GM21529 (cell line): ENCODE data around the gene CAVIN3.
A peak's percentile ranks its signal among the peaks of the same experiment; 100 is the strongest.
"Not testable (repeated sequence)": the region's sequence is repeated elsewhere in the genome, so short reads cannot be mapped to it uniquely, and the experiment has no call there.

Source experiments
- ATAC-seq: cut with Tn5 transposase; IDR thresholded peaks from one replicate; pipeline ENCODE4 v1.9.1; 2021; ENCODE audit not compliant: unreplicated experiment

CAVIN3 gene

GRCh38 chr11:6326303-6326702 is 6.0 kb upstream of the CAVIN3 start:
- no peak for ATAC-seq

DNA sequence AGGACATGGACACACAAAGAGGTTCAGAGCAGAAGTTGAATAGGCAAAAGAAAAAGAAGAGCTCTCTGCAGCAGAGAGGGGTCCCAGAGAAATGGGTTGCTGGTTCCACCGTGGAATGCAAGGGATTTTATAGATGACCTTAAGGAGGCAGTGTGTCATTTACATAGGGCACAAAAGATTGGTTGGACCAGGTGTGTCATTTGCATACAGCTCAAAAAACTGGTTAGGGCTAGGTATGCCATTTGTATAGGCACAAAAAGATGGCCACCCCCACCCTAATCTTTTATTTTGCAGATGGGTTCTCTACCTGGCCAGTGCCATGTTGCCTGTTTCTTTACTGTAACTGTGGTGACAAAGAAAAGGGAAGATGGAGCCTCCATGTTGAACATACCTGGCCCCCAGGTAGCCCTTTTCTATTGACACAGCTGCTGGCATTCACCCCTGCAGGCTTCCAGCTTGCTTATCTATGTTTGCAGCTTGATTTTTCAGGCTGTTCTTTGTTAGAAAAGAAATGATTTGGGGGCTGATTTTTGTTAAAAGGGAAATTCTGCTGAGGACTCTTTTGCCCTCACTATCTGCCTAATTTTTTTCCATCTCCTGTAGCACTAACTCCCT is 3.1 kb upstream of the CAVIN3 start:
- no peak for ATAC-seq

GRCh38 chr11:6321961-6322362 is 1.7 kb upstream of the CAVIN3 start:
- no peak for ATAC-seq

DNA sequence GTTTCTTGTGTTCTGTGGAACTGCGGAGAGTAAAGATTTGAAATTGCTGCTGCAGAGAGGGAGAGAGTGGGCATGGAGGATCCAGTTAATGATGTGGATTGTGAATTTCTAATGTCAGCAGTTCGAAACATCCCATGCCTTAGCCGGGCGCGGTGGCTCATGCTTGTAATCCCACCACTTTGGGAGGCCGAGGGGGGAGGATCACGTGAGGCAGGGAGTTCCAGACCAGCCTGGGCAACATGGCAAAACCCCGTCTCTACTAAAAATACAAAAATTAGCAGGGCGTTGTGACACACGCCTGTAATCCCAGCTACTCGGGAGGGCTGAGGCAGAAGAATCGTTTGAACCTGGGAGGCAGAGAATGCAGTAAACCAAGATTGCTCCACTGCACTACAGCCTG is 1.1 kb upstream of the CAVIN3 start:
- no peak for ATAC-seq

GRCh38 chr11:6319704-6320410 is 444 bp downstream of the CAVIN3 start:
- peak; percentile 42 for ATAC-seq

DNA sequence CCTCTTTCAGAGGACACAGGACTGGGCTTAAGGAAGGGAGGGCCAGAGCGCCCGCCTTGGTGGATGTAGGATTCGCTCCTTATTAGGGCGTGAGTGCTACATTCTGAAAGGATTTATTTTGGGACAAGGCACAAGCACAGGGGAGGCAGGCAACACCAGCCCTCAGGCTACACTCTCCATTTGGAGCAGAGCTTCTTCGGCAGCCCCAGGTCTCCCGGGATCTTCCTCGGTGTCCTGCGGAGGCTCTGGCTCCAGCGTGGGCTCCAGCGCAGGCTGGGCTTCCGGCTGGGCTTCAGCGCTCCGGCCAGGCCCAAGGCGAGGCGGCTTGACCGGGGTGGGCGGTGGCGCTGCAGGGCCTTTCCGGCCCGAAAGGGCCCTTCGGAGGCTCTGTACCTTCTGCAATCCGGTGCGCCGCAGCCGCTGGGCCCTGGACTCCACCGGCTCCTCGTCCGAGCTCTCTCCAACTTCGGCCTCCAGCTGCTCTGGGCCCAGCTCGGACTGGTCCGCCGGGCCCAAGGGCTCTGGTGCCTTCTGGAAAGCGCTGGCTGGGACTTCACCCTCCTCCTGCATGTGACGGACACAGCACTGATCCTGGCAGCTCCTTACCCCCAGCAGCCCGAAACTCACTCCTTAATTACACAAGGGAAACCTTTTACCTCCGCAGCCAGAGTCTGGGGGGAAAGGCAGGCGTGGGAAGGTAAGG is 1.1 kb downstream of the CAVIN3 start:
- ATAC-seq, result no peak

GRCh38 chr11:6318204-6318603 is 2.1 kb downstream of the CAVIN3 start:
- no peak for ATAC-seq

DNA sequence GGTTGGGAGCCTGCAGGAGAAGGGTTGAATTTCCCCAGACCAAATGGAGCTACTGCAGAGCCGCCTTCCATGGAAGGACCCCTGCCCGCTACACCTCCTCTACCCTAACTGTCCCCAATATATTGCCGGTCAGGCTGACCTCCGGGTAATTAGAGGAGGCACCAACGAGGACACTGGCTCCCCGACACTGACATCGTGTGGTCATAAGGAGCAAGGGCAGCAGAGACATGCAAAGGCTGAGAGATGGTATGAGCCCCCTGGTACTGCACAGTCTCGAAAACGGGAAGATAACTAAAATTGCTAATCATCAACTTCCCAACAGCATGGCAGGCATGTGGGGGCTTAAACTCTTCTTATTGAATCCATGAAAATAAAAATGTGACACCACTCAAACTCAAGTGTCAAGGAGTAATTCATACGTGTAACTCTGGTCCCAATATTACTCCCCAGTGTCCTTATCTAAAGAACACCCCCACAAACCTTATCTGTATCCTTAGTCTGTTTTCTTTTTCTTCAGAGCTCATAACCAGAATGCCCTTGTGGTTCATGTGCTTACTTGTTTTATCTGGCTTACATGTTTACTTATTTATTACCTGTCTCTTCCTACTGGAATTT is 4.4 kb downstream of the CAVIN3 start:
- peak; percentile 56 for ATAC-seq

GRCh38 chr11:6312106-6312505 is 8.2 kb downstream of the CAVIN3 start:
- ATAC-seq, result no peak

DNA sequence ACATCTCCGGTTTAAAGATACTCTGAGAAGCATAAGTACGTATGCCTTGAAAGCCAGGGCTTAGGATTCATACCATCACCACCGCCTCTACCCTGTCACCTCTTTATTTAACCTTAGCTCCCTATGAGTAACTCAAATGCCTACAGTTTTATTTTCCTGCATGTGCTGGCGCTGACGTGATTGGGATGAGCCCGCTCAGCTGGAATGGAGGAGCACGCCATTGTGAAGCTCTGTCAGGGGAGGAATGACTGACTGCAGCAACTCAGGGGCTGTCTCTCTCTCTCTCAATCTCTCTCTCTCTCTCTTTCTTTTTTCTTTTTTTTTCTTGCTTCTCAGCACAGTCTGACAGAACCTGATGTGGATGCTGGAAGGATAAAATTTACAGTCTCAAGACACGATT is 12.4 kb downstream of the CAVIN3 start:
- no peak for ATAC-seq

DNA sequence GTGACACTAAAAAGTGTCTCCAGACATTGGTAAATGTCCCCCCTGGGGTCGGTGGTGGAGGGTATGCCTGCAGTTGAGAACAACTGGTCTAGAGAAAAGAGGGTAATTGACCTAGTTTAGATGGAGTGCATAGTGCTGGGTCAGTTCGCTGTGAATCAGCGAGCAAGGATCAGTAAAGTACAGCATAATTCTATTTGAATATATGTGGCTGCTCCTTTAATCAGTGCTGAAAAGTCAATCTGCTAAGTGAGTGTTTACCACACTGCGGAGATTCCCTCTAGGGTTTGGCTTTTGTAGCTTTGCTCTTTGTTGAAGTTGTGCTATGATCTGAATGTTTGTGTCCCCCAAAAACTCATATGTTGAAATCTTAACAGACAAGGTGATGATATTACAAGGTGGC is 15.0 kb downstream of the CAVIN3 start:
- no peak for ATAC-seq

- no peak for ATAC-seq
Observed at GRCh38 chr11:6303661-6304060, 16.6 kb downstream of the CAVIN3 start.

- ATAC-seq, result no peak
Observed at GRCh38 chr11:6301096-6301495, 19.2 kb downstream of the CAVIN3 start.

GRCh38 chr11:6300325-6300724 is 20.0 kb downstream of the CAVIN3 start:
- ATAC-seq, result no peak

GRCh38 chr11:6298605-6299004 is 21.7 kb downstream of the CAVIN3 start:
- peak; percentile 90 for ATAC-seq

DNA sequence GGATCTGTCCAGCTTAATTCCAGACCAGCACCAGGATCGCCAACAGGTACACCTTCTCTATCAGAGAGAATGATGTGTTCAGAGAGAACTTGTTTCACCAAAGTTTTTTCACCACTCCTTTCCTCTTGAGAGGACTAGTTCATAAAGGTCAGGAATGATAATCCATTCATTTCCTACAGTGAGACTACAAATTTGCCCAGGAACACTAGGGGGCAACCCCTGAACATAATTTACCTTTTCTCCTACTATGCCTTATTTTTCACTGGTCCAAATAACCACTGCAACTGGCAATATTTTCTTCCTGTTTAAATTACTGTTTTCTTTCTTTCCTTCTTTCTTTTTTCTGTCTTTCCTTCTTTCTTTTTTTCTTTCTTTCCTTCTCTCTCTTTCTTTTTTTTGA is 22.5 kb downstream of the CAVIN3 start:
- no peak for ATAC-seq

GRCh38 chr11:6285019-6285418 is 35.3 kb downstream of the CAVIN3 start:
- ATAC-seq, result no peak

- ATAC-seq, result no peak
Observed at GRCh38 chr11:6284250-6284649, 36.1 kb downstream of the CAVIN3 start.

GRCh38 chr11:6283453-6284023 is 36.8 kb downstream of the CAVIN3 start:
- ATAC-seq, result no peak

DNA sequence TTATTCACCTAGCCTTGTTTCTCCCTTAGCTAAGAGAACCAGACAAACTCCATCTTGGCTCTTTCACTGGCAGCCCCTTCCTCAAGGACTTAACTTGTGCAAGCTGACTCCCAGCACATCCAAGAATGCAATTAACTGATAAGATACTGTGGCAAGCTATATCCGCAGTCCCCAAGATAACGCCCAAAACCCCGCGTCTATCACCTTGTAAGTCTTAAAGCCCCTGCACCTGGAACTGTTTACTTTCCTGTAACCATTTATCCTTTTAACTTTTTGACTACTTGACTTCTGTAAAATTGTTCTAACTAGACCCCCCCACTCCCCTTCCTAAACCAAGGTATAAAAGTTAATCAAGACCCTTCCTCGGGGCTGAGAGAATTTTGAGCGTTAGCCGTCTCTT is 39.5 kb downstream of the CAVIN3 start:
- ATAC-seq, result not testable (repeated sequence)

DNA sequence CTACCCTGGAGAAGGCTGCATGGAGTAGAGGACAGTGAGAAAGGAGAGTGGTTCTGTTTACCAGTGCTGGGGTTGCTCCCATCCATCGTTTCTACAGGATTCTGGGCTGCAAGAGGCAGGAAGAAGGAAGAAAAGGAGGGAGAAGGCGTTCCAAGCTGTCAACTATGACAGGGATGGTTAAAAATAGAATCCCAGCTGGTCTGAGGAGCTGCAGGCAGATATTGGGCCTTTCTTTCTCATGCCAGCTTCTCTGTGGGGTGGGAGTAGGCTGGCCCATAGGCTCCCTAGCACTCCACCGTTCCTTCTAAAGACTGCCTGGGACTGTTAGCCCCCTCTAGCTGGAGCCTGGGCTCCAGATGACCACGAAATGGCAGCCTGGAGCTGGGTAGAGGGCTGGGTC is 47.1 kb downstream of the CAVIN3 start:
- ATAC-seq, result no peak

- no peak for ATAC-seq
Observed at GRCh38 chr11:6271598-6271997, 48.7 kb downstream of the CAVIN3 start.
